BLaER1 (cell line): ENCODE data around the gene CLDN14.

Experiments
- H3K27ac ChIP-seq: shearing (Covaris generic); formaldehyde crosslinking; 2 replicates; pipeline ENCODE4 v1.8.1; 2022
- H3K27me3 ChIP-seq: shearing (Covaris generic); formaldehyde crosslinking; 2 replicates; pipeline ENCODE4 v1.8.1; 2022
- H3K36me3 ChIP-seq: shearing (Covaris generic); formaldehyde crosslinking; 2 replicates; pipeline ENCODE4 v1.8.1; 2022
- H3K4me1 ChIP-seq: shearing (Covaris generic); formaldehyde crosslinking; 2 replicates; pipeline ENCODE4 v1.8.1; 2022
- H3K4me2 ChIP-seq: shearing (Covaris generic); formaldehyde crosslinking; 2 replicates; pipeline ENCODE4 v1.8.1; 2022
- H3K4me3 ChIP-seq: shearing (Covaris generic); formaldehyde crosslinking; 2 replicates; pipeline ENCODE4 v1.8.1; 2022
- H3K9ac ChIP-seq: shearing (Covaris generic); formaldehyde crosslinking; 2 replicates; pipeline ENCODE4 v1.8.1; 2022
- H3K9me3 ChIP-seq: shearing (Covaris generic); formaldehyde crosslinking; 2 replicates; pipeline ENCODE4 v1.8.1; 2022
- H4K20me1 ChIP-seq: shearing (Covaris generic); formaldehyde crosslinking; 2 replicates; pipeline ENCODE4 v1.8.1; 2022
- Cebpa-rat ChIP-seq: shearing (Covaris generic); IDR thresholded peaks from 2 replicates; pipeline ENCODE4 v1.8.1; 2022

Gene CLDN14

DNA sequence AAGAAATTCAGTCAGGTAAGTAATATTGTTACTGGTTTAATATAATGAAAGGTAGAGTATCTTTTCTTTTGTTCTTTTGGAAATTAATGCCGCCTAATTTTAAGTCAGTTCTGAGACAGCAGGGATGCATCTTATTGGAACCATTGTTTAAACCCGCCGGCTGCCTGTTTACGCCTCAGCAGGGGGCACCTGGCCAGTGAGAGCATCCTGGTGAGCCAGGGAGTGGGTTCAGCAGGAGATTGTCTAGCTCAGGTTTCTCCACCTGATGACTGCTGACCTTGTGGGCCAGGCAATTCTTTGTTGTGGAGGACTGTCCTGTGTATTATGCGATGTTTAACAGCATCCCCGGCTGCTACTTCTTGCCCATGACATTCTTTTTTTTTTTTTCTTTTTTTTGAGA, 64.5 kb downstream of the CLDN14 start:
- Histone ChIP-seq H3K4me1 (no peaks in the 10 kb centered on the region), H3K27me3 (no peaks in the 10 kb centered on the region), H4K20me1 (no peaks in the 10 kb centered on the region), H3K36me3 (peaks cover 93% of the 10 kb centered on the region), H3K4me2 (no peak overlapping the region), H3K4me3 (no peak overlapping the region), H3K9me3 (no peaks in the 10 kb centered on the region), H3K9ac (no peak overlapping the region), H3K27ac (no peak overlapping the region)
- no peak for TF ChIP-seq Cebpa-rat

DNA sequence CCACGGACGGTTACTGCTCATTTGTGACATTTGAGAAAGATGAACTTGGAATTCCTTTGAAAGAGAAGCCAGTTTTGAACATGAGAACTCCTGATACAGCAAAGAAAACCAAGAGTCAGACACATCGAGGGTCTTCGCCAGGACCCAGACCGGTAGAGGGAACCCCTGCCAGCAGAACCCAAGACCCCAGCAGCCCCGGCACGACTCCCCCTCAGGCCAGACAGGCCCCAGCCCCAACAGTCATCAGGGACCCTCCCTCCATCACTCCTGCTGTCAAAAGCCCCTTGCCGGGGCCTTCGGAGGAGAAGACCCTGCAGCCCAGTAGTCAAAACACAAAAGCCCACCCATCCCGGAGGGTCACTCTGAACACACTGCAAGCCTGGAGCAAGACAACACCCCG, 67.0 kb downstream of the CLDN14 start:
- Histone ChIP-seq H3K4me1 (no peaks in the 10 kb centered on the region), H3K9me3 (no peaks in the 10 kb centered on the region), H3K27me3 (no peaks in the 10 kb centered on the region), H3K27ac (no peak overlapping the region), H4K20me1 (no peaks in the 10 kb centered on the region), H3K9ac (no peak overlapping the region), H3K4me3 (no peak overlapping the region), H3K36me3 (peaks cover 99% of the 10 kb centered on the region), H3K4me2 (no peak overlapping the region)
- TF ChIP-seq Cebpa-rat = no peak

DNA sequence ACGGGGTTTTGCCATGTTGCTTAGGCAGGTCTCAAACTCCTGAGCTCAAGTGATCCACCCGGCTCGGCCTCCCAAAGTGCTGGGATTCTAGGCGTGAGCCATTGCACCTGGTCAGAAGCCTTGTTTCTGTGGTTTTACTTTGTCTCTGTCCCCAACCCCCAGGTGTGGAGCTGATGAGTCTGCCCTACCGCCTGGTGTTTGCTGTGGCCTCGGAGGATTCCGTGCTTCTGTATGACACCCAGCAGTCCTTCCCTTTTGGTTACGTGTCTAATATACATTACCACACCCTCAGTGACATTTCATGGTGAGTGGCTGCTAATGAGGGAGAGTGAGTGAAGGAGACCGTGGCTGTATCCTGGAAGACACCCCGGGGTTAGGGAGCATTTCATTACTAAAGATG, 68.6 kb downstream of the CLDN14 start:
- H3K4me2 ChIP-seq = no peak overlapping the region
- H3K27me3 ChIP-seq = no peaks in the 10 kb centered on the region
- no peaks in the 10 kb centered on the region for H3K9me3 ChIP-seq
- no peak overlapping the region for H3K9ac ChIP-seq
- H3K36me3 ChIP-seq = peaks cover 97% of the 10 kb centered on the region
- H3K27ac ChIP-seq = no peak overlapping the region
- TF ChIP-seq Cebpa-rat = no peak
- H3K4me3 ChIP-seq = no peak overlapping the region
- H3K4me1 ChIP-seq = no peaks in the 10 kb centered on the region
- no peaks in the 10 kb centered on the region for H4K20me1 ChIP-seq
